Measurements from ENCODE around the gene TWF2.
"Not testable (repeated sequence)": the region's sequence is repeated elsewhere in the genome, so short reads cannot be mapped to it uniquely, and the experiment has no call there.

TWF2 gene

GRCh38 chr3:52238761-52239701 is at the start of gene TWF2:
Gene TWF2 (minus strand): TSS chr3:52239158. CDS start chr3:52239016, 142 bp downstream.
- peak; percentile 83 to 89 for DNase-seq (ENCODE audit: low read depth in 2 of 2)

GRCh38 chr3:52288674-52289073 is 49.7 kb upstream of the TWF2 start:
- DNase-seq (ENCODE audit: low read depth in 2 of 2), result no peak

DNA sequence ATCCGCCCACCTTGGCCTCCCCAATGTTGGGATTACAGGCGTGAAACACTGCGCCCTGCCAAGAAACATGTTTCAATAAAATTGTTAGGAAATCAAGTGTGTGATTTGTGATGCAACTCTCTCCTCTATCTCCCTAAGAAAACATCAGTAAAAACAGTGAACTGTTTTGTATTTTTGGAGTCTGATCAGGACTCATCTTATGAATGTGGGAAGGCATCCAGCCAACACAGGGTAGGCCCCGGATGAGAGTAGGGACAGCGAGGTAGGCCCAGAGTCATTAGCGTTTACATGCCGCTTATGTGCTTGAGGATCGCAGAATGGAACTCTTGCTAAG is 47.8 kb upstream of the TWF2 start:
- no peak for DNase-seq (ENCODE audit: low read depth in 2 of 2)

- DNase-seq (ENCODE audit: low read depth in 2 of 2), result not testable (repeated sequence)
Observed at GRCh38 chr3:52284051-52284450, 45.1 kb upstream of the TWF2 start.

- DNase-seq (ENCODE audit: low read depth in 2 of 2), result no peak
Observed at GRCh38 chr3:52283306-52283705, 44.3 kb upstream of the TWF2 start.

DNA sequence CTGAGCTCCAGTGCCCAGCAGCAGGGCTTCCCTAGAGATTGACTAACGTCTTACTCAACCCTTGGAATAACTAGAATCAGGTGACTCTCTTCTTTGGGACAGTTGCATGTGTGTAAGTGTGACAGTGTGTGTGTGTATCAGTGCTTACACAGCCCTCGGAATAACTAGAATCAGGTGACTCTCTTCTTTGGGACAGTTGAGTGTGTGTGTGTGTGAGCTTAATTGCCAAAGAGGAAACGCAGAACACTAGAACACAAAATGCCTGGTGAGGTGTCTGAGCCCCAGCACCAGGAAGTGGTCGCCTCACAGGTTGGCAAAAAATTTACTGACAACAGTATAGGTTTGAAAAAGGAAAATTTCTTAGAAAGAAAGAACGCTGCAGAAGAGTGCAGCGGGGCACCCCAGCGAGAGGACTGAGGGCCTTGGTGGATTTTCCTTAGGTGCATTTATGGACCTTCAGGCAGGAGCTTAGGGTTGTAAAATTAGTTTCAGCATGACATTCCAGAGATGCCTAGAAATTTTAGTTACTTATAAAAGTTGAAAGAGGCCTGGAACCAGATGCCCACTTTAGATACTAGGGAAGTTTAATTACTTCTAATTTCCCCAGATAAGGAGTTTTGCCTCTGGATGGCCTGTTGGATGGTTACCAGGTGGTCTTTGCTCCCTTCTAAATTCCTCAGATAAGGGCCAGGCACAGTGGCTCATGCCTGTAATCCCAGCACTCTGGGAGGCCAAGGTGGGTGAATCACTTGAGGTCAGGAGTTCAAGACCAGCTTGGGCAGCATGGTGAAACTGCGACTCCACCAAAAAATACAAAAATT is 43.2 kb upstream of the TWF2 start:
- no peak for DNase-seq (ENCODE audit: low read depth in 2 of 2)

DNA sequence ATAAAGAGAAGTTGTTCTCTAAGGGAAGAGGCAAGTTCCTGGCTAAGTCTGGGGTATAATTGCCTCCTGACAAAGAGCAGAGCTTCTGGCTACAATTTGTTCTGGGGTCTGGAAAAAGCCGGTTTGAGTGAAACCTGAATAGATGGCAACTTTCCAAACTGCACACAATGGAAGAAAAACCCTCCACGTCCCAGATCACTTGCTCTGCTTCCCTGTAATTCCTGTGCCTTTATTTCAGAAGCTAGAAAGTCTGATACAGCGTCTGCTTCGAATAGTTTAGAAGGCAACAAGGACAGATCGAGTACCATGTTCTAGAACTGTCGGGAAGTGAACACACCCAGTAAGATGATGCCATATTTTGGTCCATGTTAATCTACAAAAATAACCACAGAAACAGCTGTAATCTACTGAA is 41.1 kb upstream of the TWF2 start:
- DNase-seq (ENCODE audit: low read depth in 2 of 2), result no peak

- DNase-seq (ENCODE audit: low read depth in 2 of 2), result no peak
Observed at GRCh38 chr3:52279596-52279995, 40.6 kb upstream of the TWF2 start.

DNA sequence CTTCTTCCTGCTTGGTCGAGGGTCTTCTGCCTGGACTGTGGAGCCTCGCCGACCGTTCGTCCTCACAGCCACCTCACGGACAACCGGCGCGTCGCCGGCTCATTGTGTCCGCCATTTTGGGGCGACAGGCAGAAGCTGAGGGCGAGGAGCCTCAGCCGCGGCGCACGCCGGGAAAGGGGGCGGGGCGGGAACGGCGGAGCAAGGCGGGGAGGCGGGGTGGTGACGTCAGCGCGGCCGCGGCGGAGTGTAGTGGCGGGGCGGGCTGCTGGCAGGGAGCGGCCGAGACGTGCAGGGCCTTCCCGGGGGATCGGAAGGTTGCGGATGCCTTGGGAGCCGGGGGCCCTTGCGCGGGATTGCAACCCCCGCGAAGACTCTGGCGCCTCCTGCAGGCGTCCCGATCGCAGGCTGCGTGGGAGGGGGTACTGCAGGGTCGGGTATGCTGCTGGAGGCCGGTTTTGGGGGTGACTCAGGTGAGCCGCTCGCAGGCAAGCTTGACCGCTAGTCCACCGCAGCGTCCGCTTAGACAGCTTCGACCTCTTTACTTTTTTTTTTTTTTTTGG is 39.6 kb upstream of the TWF2 start, which contains the start of gene WDR82:
Gene WDR82, minus strand, starts transcription at position 140 of the 560 bp plus-strand sequence. CDS start 288 bp downstream, outside the sequence.
- peak; percentile 97 to 100 for DNase-seq (ENCODE audit: low read depth in 2 of 2)

DNA sequence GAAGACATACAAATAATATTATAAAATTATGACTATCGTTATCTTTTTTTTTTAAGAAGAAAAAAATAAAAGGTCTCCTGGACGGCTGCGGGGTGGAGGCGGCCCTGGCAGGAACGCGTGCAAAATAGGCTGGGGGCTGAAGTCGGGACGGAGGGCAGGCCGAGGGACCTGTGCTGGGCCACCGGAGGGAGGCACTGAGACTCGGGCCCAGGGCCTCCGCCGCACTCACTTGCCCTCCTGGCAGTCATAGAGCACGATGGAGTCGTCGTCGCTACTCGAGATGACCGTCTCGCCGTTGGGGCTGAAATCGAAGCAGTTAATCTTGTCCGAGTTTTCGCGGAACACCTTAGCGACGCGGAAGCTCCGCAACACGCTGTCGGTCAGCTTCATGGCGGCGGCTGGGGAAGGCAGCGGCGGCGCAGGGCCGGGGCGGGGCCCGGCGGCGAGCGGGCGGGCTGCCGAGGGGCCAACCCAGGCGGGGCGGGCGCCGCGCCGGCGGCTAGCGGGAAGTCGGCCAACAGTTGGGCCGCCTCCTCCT is 39.1 kb upstream of the TWF2 start:
- DNase-seq (ENCODE audit: low read depth in 2 of 2), result peak; percentile 38 to 64

GRCh38 chr3:52277071-52277964 is 38.4 kb upstream of the TWF2 start:
- DNase-seq (ENCODE audit: low read depth in 2 of 2), result peak; percentile 63 to 66

DNA sequence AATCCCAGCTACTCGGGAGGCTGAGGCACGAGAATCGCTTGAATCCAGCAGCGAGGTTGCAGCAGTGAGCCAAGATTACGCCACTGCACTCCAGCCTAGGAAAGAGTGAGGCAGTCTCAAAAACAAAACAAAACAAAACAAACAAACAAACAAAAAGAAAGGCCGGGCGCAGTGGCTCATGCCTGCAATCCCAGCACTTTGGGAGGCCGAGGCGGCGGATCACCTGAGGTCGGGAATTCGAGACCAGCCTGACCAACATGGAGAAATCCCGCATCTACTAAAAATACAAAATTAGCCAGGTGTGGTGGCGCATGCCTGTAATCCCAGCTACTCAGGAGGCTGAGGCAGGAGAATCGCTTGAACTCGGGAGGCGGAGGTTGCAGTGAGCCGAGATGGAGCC is 35.8 kb upstream of the TWF2 start:
- not testable (repeated sequence) for DNase-seq (ENCODE audit: low read depth in 2 of 2)

DNA sequence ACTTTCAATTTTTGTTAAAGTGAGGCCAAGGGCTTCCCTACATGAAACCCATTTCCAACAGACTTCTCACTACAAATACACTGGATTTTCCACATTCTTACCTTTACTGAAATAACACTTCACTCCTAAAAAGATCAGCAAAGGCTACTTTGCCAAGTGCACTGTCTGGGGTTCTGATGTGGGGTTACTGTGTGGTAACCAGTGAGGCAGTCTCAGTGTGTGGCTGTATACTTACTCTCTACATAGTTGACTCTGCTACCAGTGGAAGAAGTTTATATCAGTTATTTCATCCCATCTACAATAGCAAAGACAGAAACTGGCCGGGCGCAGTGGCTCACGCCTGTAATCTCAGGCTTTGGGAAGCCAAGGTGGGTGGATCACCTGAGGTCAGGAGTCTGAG is 33.9 kb upstream of the TWF2 start:
- no peak for DNase-seq (ENCODE audit: low read depth in 2 of 2)

DNA sequence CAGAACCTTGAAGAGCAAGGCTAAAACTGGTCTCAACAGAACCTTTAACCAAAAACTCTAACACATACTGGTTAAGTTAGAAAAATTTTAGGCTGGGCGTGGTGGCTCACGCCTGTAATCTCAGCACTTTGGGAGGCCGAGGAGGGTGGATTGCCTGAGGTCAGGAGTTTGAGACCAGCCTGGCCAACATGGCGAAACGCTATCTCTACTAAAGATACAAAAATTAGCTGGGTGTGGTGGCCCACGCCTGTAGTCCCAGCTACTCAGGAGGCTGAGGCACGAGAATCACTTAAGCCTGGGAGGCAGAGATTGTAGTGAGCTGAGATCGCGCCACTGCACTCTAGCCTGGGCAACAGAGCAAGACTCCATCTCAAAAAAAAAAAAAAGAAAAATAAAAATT is 33.2 kb upstream of the TWF2 start:
- DNase-seq (ENCODE audit: low read depth in 2 of 2), result not testable (repeated sequence)

DNA sequence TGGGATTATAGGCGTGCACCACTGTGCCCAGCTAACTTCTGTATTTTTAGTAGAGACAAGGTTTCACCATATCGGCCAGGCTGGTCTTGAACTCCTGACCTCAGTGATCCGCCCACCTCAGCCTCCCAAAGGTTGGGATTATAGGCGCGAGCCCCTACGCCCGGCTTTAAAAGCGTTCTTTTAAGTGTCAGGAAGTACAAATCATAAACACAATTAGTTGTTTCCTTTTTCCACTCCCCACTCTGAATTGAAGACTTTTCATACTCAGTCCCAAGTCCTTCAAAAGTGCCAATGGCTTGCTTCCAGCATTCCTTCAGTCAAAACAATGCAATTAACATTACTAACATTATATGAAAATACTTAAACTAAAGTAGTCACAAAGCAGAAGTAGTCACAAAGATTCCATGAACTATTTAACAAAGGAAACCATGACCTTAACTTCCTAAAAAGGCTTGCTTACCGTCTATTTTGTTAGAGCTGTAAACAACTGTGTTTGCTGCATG is 31.3 kb upstream of the TWF2 start:
- no peak for DNase-seq (ENCODE audit: low read depth in 2 of 2)

GRCh38 chr3:52269776-52270175 is 30.8 kb upstream of the TWF2 start:
- DNase-seq (ENCODE audit: low read depth in 2 of 2), result no peak

DNA sequence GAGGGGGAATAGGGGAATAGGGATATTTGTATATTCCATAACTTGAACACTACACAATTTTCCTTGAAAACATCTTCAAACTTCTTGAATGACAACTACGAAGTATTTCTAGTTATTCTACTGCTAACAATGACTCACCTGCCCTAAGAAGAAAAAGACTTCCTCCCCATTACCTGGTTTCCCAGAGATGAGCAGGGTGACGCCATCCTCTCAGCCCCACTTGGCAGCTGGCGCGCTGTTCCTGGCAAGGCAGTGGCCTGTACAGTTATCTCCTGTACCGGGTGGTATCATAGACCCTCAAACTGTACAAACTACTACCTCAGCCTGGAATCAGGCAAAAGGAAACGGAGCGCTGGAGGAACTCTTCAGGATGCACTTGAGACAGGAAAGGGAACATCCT is 29.1 kb upstream of the TWF2 start:
- DNase-seq (ENCODE audit: low read depth in 2 of 2), result peak in 1 of 2 donors; percentile 34

DNA sequence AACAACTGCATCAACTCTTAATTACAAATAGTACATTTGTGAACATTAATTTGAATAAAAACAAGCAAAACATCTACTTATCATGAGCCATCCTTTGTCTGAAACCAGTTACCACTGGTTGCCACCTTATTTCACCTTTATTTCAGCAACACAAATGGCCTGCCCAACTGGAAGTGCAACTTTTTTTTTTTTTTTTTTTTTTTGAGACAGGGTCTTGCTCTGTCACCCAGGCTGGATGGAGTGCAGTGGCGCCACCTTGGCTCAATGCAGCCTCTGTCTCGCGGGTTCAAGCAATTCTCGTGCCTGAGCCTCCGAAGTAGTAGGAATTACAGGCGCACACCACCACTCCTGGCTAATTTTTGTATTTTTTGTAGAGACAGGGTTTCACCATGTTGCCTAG is 26.4 kb upstream of the TWF2 start:
- no peak for DNase-seq (ENCODE audit: low read depth in 2 of 2)

- no peak for DNase-seq (ENCODE audit: low read depth in 2 of 2)
Observed at GRCh38 chr3:52262447-52262846, 23.5 kb upstream of the TWF2 start.

DNA sequence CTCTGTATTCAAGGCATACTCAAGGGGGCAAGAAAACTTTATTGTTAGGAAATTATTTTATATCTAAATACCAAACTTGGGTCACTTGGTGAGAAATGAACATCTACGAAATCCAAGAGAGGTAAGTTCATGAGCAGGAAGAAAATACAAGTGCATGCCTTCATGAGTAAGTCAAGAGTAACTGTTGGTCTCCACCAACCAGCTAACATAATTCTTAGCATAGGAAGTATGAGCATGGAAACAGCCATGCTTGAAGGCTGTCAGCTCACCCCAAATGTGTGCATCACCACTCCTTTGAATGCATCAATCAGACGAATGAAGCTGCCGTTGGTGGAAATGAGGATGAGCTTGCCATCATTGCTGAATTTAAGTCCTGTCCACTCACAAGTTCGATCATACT is 20.5 kb upstream of the TWF2 start:
- DNase-seq (ENCODE audit: low read depth in 2 of 2), result no peak

DNA sequence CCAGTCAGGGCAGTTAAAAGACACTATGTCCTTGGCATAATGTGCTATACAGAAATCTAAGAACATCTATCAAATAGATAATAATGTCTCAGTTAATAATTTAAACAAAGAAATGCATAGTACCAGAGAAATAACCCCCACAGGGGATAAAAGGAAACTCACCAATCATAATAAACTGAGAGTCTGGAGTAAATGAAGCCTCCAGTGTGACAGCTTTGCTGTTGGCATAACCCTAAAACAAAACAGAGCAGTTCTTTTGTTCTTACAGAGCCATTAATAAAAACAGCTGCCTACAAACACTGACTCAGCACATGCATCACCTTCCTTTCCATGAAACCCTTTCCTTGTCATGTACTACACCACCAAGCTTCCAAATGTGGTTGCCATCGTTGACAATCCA is 20.1 kb upstream of the TWF2 start:
- no peak for DNase-seq (ENCODE audit: low read depth in 2 of 2)

Measured in stimulated activated CD4-positive, alpha-beta T cell treated with anti-CD3 and anti-CD28 coated beads, Interleukin-1b, Interleukin-23, amount 100 ng/mL, for 4 hours (primary cell).